ENCODE results near the gene KCTD15.

- TF ChIP-seq POLR2A (IDR thresholded peaks at IDR 0.05) (no peak), CTCF (IDR thresholded peaks at IDR 0.05) (no peak)
Observed at GRCh38 chr19:33815380-33816340, 19.0 kb downstream of the KCTD15 start.
